ENCODE results near the gene KIAA0513. TPM values are rescaled to one million over a fixed set of nuclear protein-coding genes. Genes with fewer than 3 reads are reported as not detected.

The KIAA0513 gene
- total RNA-seq, 4 donors from 2014 or later: 8.2 to 22.4 (median 21.4) TPM

DNA sequence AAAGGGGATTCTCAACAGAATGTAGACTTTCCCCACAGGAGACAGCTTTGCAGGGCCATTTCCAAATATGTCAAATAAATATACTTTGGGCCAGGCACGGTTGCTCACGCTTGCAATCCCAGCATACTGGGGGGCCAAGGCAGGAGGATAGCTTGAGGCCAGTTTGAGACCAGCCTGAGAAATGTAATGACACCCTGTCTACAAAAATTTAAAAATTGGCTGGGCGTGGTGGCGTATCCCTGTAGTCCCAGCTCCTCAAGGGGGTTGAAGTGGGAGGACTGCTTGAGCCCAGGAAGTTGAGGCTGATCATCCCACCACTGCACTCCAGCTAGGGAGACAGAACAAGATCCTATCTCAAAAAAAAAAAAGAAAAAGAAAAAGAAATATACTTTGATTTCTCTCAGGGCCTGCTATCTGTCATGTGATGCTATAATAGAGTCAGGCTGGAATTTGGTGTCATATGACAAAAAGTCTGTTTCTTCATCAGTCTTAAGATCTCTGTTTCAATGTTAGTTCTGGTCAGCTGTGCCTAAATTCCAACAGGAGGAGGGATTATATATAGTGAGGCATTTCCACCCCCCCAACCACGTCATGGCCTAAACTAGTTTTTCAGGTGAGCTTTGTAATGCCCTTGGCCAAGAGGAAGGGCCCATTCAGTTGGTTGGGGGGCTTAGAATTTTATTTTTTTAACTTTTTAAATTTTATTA, 12.0 kb upstream of the KIAA0513 start:
- H3K4me3 ChIP-seq: no peak overlapping the region
- TF ChIP-seq, protein P1, sequence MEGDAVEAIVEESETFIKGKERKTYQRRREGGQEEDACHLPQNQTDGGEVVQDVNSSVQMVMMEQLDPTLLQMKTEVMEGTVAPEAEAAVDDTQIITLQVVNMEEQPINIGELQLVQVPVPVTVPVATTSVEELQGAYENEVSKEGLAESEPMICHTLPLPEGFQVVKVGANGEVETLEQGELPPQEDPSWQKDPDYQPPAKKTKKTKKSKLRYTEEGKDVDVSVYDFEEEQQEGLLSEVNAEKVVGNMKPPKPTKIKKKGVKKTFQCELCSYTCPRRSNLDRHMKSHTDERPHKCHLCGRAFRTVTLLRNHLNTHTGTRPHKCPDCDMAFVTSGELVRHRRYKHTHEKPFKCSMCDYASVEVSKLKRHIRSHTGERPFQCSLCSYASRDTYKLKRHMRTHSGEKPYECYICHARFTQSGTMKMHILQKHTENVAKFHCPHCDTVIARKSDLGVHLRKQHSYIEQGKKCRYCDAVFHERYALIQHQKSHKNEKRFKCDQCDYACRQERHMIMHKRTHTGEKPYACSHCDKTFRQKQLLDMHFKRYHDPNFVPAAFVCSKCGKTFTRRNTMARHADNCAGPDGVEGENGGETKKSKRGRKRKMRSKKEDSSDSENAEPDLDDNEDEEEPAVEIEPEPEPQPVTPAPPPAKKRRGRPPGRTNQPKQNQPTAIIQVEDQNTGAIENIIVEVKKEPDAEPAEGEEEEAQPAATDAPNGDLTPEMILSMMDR (IDR thresholded peaks at IDR 0.05 in 4 of 5, conservative IDR thresholded peaks at IDR 0.05 in 1 of 5): no peak
- no peak for TF ChIP-seq POLR2A (IDR thresholded peaks at IDR 0.05)
- intact Hi-C loops (cut with DNase I; ENCODE audit: low total_unique reads) (no loop called here), in situ Hi-C loops (cut with MboI; ENCODE audit: low sequenced_read_pairs in 4 of 4) (no loop called here)
- peaks cover 18 to 24% of the 10 kb centered on the region in 2 donors for H3K4me1 ChIP-seq
- no peaks in the 10 kb centered on the region for H3K9me3 ChIP-seq
- no peak for ATAC-seq
- no peak for DNase-seq
- H3K36me3 ChIP-seq: no peaks in the 10 kb centered on the region
- H3K27ac ChIP-seq: no peak overlapping the region
- peaks cover 0 to 6% (median 0%) of the 10 kb centered on the region in 3 donors for H3K27me3 ChIP-seq

DNA sequence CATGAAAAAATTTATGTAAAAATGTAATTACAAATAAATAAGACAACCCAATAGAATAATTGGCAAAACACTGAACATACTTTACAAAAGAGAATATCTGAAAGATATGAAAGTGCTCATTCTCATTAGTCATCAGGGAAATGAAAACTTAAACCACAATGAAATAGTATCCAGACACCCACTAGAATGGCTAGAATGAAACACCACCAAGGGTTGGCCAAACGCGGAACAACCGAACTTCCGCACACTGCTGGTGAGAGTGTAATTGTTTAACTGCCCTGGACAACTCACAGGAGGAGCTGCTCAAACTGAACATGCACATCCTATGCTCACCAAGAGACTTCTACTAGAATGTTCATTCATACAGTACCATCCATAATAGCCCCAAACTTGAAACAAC, 10.4 kb upstream of the KIAA0513 start:
- Histone ChIP-seq H3K4me3 (no peak overlapping the region), H3K4me1 (peaks cover 15 to 18% of the 10 kb centered on the region in 2 donors), H3K36me3 (no peaks in the 10 kb centered on the region), H3K27me3 (peaks cover 0 to 6% (median 0%) of the 10 kb centered on the region in 3 donors), H3K27ac (no peak overlapping the region), H3K9me3 (no peaks in the 10 kb centered on the region)
- DNase-seq (no peak), ATAC-seq (no peak)
- TF ChIP-seq, protein P1 (IDR thresholded peaks at IDR 0.05 in 4 of 5, conservative IDR thresholded peaks at IDR 0.05 in 1 of 5): no peak
- no peak for TF ChIP-seq POLR2A (IDR thresholded peaks at IDR 0.05)
- in situ Hi-C loops (cut with MboI; ENCODE audit: low sequenced_read_pairs in 4 of 4): no loop called here
- intact Hi-C loops (cut with DNase I; ENCODE audit: low total_unique reads): no loop called here

DNA sequence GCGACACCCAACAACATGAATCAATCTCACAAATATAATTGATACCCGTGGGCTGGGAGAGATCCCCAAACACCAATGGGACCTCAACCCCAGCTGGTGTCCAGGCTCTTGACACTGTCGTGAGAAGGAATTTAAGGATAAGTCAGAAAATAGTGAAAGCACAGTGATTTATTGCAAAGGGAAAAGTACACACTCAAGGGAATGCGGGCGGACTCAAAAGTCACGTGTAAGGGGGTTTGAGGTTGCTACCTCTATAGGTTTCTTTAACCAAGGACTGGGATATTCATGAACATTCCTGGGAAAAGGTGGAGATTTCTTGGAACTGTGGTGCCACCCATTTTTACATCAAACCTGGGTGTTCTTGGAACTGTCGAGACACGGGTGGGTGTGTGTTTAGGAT, 10.0 kb upstream of the KIAA0513 start:
- intact Hi-C loops (cut with DNase I; ENCODE audit: low total_unique reads): no loop called here

DNA sequence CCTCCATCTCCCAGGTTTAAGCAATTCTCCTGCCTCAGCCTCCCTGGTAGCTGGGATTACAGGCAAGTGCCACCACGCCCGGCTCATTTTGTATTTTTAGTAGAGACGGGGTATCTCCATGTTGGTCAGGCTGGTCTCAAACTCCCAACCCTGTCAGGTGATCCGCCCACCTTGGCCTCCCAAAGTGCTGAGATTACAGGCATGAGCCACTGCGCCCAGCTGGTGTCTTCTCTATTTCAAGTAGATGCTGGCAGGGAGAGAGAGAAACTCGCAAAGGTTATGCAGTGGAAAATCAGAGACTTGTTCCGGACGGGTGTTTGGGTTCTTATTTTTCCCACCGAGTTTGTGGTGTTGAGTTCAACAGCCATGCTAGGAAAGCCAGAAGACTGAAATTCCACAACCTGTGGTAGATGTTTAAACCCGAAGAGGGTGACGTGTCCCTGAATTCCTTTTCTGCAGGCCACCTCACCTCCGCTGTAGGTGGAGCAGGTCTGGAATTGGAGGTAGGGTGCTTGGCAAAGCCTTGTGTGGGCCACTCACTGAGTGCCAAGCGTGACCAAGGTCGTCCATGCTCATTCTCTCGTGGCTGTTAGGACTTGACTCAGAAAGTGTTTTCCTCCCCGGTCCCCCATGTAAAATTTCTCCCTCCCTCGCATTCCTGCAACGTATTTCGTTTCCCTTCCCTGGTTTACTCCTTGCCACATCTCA, 8.9 kb upstream of the KIAA0513 start:
- no peak overlapping the region for H3K27ac ChIP-seq
- intact Hi-C loops (cut with DNase I; ENCODE audit: low total_unique reads) (no loop called here), in situ Hi-C loops (cut with MboI; ENCODE audit: low sequenced_read_pairs in 4 of 4) (no loop called here)
- no peaks in the 10 kb centered on the region for H3K36me3 ChIP-seq
- DNase-seq (no peak), ATAC-seq (no peak)
- peaks cover 13 to 17% of the 10 kb centered on the region in 2 donors for H3K4me1 ChIP-seq
- no peak for TF ChIP-seq POLR2A (IDR thresholded peaks at IDR 0.05)
- TF ChIP-seq, protein P1 (IDR thresholded peaks at IDR 0.05 in 4 of 5, conservative IDR thresholded peaks at IDR 0.05 in 1 of 5): no peak
- no peaks in the 10 kb centered on the region for H3K9me3 ChIP-seq
- H3K27me3 ChIP-seq: peaks cover 0 to 6% (median 0%) of the 10 kb centered on the region in 3 donors
- no peak overlapping the region for H3K4me3 ChIP-seq

More for the DNA sequence above, 10.0 kb upstream of the KIAA0513 start:
- Histone ChIP-seq H3K27me3 (peaks cover 0 to 6% (median 0%) of the 10 kb centered on the region in 3 donors), H3K9me3 (no peaks in the 10 kb centered on the region), H3K27ac (no peak overlapping the region), H3K4me1 (peaks cover 13 to 17% of the 10 kb centered on the region in 2 donors), H3K36me3 (no peaks in the 10 kb centered on the region), H3K4me3 (no peak overlapping the region)
- no peak for ATAC-seq
- in situ Hi-C loops (cut with MboI; ENCODE audit: low sequenced_read_pairs in 4 of 4): no loop called here
- TF ChIP-seq, protein P1 (IDR thresholded peaks at IDR 0.05 in 4 of 5, conservative IDR thresholded peaks at IDR 0.05 in 1 of 5): no peak
- TF ChIP-seq POLR2A (IDR thresholded peaks at IDR 0.05): no peak
- DNase-seq: no peak

Data from gastrocnemius medialis (tissue), 4 donors.